NCI-H460 (cell line): ENCODE results near the gene NXN. TPM values are rescaled to one million over a fixed set of nuclear protein-coding genes. Genes with fewer than 3 reads are reported as not detected.
"Not testable (repeated sequence)": the region's sequence is repeated elsewhere in the genome, so short reads cannot be mapped to it uniquely, and the experiment has no call there.

ENCODE experiments used
- DNase-seq: peaks from one replicate; pipeline ENCODE4 v3.0.0-alpha.2; 2016; ENCODE audit warnings: low read depth; ENCODE audit errors: extremely low read depth
- total RNA-seq: library from RNA; depleted of rRNA; stranded (reverse); fragments of >200 nt; shearing (Covaris generic); gene quantifications from 2 replicates; pipeline ENCODE4 v1.2.3, GENCODE V29; 2014

Gene NXN
- total RNA-seq, 1 experiment from 2014 or later: 12.3 TPM

DNA sequence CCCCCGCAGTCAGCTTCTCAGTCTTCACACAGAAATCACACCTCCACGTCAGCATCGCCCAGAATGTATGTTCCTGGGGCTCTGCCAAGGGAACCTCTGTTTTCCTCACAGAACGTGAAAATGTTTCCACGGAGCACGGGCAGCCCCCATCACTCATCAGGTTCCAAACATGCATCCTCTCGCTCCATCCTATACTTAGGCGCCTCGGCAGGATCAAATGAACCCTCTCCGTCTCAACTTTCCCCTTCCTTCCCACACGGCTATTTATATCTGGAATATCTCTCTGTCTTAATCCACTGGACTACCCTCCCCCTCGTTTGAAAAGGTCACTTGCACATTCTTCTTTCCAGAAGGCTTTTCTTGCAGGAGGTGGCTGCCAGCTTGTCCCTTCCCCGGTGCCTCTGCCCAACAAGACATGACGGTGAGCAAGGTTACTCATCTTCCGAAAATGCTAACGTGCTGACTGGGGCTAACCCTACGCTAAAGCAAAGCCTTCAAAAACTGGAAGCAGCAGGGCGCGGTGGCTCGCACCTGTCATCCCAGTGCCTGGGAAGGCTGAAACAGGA is 21.6 kb downstream of the NXN start:
- DNase-seq: no peak

DNA sequence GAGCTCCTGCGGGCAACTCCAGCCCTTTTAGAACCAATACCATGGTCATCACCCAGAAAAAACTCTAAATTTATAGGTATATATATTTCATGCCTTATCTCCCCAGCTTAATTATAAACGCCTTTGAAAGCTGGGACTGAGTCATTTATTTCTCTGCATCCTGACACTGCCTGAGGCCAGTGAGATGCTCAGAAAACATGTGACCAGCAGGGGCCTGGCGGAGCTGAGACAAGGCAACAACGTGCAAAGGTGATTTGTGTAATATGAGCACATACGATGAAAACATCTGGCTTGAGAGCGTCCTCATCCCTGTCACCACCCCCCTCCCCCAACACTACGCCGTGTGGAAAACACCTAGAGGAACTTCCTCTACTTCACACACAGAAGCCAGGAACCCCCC is 22.7 kb downstream of the NXN start:
- DNase-seq: no peak

DNA sequence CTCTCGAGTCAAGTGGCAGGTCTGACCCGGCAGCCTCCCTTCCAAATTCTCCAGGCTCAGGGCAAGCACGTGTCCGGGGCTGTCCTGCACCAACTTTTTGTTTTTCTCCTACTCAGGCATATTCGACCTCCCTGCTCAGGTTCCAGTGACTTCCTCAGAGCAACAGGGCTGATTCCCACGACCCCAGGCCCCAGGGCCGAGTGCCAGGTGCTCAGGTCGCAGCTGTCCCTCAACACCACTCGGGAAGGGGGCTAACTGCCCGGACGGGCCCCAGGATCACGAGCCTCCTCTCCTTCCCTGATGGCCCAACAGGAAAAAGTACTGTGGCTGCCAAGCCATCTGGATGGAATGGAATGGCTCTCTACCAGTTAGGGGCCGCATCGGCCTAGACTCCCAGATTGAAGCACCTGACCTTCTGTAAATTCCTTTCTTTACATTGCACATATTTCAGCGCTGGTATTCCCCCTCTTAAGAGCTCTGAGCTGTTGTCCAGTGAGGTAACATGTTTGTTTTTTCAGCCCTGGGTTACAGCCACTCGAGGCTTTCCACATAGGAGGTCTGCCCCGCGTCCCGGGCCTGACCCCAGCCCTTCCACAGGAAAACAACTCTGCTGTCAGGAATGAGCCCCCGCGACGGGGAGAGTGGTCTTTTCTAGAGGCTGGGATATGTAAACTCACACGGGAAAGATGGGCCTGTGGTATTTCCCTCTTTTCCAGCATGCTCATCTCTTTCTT is 25.0 kb downstream of the NXN start:
- DNase-seq: no peak

DNA sequence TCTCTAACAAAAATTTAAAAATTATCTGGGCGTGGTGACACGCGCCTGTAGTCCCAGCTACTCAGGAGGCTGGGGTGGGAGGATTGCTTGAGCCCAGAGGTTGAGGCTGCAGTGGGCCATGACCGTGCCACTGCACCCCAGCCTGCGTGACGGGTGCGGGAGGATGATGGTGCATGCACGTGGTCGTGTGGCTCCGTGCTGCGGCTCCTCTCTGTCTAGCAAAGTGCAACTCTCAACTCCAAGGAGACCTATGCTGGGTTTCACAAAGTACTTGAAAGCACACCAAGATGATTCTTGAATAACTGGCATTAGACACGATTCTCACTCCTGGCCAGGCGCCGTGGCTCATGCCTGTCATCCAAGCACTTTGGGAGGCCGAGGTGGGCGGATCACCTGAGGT is 25.8 kb downstream of the NXN start:
- DNase-seq: no peak

DNA sequence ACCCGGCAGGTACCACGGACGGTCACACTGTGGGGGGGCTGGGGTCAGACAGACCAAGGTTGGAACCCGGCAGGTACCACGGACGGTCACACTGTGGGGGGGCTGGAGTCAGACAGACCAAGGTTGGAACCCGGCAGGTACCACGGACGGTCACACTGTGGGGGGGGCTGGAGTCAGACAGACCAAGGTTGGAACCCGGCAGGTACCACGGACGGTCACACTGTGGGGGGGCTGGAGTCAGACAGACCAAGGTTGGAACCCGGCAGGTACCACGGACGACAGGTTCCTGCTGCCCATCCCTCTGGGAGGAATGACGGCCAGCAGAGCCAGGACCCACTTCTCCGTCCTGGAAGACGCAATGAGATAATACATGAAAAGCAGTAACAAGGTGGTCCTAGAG is 27.0 kb downstream of the NXN start:
- DNase-seq: not testable (repeated sequence)

DNA sequence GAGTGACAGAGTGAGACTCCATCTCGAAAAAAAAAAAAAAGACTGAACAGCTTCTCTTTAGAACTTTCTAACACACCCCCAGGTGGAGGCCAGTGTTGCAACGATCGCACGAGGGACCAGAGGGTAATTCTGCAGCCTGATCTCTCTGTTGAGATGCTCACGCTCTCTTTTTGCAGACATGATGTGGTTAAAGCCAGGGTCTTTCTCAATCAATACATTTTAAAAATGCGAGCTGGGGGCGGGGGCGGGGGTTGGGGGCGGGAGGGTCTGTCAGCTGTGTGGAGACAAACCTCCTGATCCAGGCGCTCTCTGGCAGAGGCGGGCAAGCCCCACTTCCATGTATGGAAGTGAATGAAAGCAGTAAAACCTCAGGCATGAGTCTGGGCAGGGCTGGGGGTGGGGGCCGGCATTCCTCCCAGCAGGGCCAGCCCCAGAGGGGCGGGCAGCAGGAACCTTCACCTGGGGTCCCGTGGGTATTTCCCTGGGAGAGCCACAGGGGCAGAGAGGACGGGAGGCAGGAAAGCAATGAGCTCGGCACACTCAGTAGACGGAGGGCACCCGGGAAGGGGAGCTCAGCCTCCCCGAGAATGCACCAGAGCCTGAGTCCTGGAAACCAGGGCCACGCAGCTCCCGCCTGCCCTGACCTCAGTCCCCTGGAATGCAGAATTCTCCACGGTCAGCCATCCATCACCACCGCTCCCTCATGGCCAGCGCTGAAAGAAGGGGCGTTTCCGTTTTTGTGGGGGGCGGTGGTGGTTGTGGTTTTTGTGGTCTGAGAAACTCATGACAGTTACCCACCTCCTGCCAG is 28.0 kb downstream of the NXN start:
- DNase-seq: no peak

DNA sequence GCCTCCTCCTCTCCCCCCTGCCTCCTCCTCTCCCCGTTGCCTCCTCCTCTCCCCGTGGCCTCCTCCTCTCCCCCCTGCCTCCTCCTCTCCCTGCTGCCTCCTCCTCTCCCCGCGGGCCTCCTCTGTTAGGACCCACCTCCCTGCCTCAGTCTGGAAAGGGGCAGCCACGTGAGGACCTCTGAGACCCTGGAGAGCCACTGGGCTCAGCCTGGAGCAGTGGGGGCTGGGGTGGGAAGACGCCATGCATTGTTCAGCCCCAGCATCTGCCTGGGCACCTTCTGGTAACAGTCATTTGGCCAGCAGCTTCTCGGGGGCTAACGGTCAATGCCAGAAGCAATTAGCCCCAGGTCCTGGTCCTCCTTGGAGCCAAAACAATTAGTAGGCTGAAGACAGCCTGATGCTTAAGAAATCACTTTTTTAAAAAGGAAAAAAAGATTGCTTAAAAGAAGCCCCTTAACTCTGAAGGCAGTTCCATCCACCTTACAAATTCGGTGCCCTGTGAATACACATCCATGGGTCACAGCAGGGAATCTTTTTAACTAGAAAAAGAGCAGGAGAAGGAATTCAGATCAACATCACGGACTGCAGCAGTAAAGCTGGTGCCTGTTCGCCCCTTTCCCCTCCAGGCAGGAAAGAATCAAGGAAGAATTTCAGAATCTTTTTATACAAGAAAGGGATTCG is 29.8 kb downstream of the NXN start:
- DNase-seq: no peak

DNA sequence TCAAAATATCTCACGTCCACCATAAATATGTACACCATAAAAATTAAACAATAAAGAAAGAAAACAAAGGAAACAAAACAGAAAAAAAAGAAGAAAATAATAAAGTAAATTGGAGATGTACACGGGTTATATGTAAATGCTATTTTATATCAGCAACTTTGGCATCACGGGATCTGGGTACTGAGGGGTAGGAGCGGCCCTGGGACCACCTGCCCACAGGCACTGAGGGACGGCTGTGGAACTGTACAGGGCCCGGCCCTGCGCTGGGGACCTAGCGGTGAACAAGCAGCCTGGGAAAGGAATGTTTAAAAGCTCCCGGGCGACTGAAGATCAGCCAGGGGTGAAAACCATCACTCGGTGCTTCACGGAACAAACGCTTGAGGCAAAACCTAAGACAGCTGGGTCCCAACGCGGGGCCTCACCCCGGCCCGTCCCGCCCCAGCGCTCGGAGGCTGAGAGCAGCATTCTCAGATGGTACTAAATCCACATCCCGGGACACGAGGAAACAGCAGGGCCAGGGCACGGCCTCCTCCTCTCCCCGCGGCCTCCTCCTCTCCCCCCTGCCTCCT is 31.2 kb downstream of the NXN start:
- no peak for DNase-seq

DNA sequence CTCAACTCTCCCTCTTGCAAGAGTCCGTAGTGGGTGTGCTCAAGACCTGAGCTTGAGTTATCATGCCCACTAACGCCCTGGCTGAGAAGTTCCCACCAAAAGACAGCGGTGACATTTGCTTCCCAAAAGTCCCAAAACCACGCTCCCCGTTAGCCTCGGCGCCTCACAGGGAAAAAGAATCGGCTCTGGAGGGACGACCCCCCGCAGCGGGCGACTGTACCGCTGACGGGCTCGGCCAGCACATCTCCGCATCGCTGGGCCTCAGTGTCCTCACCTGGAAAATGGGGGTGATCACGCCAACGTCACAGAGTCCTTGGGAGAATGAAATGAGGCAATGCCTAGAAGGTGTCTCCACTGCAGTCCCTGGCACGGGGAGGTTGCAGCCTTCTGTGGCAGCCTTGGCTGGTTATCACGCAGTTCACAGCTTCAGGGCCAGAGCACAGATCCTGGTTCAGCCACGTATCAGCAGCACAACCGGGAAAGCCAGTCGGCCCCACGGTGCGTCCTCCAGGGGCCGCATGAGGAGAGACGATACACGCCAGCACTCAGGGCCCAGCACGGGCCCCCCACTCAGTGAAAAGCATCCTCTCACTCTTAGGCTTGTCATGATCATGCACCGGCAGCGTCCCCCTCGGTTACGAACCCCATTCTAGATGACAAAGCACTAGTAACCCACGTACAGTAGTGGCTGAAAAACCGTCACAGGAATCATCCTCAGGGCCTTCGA is 32.9 kb downstream of the NXN start:
- DNase-seq: no peak

DNA sequence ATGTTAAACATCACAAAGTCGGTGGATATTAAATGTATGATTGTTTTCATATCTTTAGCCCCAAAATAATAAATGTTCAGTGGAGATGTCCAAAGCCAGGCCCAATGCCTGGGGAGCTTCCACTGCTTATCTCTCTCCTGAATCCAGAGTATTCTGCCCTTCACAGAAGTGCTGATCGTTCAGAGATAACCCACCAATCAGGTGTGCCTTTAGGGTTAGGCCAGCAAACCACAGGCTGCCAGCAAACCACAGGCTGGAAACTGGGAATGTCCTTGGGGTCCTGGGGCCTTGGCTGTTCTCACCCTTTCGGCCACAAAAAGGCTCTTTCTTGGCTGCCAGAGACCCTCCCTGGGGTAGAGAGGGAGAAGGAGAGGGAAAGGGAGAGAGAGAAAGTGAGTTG is 33.9 kb downstream of the NXN start:
- no peak for DNase-seq

DNA sequence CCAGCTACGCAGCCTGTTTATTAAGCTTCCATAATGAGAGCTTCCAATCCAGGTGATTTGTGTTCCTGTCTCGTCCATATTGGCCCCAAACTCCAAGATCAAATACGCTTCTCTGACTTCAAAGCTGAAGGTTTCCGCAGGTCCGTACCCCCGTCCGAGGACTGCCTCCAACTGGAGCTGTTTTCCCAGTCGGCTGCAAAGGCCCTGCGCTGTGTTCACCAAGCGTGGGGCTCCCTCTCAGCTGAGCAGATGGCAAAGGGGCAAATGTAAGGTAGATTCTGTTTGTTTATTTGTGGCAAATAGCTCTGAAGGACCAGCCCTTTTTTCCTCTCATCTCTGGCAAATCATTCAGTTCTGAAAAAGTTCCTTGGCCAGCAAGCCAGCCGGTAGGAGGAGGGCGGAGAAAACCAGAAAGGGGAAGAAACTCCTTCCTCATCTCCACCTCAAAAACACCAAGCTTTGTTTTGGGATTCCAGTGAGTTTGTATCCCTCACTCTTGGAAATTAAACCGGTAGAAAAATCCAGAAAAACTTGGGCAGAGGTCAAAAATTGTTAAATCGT is 35.2 kb downstream of the NXN start:
- no peak for DNase-seq

DNA sequence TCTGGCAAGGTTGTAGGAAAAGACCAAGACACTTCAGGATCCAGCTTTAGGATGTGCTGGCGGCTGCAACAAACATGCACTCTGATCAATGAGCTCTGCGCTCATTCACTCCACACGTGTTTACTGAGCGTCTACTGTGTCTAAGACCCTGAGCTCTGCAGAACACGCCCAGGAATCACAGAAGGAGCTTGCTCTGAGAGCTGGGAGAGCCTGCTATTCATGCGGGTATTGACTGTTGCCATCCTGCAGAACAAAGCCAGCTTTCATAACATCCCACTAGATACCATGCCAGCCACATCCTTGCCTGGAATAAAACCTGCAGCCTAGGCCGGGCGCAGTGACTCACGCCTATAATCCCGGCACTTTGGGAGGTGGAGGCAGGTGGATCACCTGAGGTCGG is 44.1 kb downstream of the NXN start:
- DNase-seq: no peak

DNA sequence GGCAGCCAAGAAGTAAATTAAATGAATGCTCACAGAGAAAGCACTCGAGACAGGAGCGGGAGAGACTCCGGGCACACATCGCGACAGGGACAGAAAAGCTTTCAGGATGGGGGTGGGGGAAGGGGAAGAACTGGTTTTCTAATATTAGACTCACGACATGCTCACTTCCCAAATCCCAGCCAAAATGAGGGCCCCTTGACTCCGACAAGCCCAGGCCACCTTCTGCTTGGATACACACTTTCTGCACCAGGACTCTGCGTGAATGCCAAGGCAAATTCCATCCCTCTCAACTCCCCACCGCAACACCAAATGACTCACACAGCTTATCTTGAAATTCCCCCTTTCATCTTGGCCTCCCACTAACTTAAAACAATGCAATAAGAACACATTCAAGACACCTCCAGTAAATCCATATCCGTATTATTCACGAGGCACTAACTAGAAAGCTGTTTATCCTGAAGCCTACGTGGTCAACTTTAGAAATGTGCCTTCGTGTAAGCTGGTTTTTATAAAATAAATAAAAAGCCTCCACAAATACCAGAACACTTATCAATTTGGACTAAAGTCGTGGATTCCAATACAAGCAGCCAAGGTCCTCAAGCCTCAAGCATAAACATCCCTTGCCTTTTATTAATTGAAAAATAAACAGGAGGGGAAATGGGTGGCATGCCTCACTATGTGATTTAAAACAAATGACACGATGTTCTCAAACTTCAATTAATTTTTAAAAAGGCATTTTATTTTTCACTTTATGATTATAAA is 46.1 kb downstream of the NXN start:
- no peak for DNase-seq

DNA sequence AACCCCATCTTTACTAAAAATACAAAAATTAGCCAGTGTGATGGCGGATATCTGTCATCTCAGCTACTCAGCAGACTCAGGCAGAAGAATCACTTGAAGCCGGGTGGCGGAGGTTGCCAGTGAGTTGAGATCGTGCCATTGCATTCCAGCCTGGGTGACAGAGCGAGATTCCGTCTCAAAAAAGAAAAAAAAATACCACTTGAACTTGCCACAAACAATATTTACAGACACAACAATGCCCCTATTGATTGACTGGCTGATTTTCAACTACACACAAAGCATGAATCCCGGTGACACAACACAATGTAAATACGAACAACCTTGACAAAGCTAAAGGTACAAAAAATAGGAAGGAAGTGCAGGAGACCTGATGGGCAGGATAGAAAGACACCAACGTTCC is 49.3 kb downstream of the NXN start:
- DNase-seq: no peak

DNA sequence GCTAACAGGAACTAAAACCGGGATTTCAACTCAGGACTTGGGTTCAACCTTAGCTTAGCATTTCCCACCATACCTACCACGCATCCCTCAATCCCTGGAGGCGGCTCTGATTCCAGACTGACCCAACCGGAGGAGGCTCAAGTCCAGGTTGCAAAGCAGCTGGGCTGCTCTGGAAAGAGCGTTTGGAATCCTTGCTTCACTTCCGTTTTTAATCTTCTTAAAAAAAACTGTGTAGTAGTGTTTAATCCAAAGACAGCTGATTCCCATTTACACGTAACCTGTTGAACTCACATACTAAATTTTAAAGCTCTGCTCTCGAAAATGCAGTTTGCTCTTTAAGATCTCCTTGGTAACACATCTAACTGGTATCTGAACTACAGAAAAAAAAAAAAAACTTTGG is 50.0 kb downstream of the NXN start:
- DNase-seq: no peak

DNA sequence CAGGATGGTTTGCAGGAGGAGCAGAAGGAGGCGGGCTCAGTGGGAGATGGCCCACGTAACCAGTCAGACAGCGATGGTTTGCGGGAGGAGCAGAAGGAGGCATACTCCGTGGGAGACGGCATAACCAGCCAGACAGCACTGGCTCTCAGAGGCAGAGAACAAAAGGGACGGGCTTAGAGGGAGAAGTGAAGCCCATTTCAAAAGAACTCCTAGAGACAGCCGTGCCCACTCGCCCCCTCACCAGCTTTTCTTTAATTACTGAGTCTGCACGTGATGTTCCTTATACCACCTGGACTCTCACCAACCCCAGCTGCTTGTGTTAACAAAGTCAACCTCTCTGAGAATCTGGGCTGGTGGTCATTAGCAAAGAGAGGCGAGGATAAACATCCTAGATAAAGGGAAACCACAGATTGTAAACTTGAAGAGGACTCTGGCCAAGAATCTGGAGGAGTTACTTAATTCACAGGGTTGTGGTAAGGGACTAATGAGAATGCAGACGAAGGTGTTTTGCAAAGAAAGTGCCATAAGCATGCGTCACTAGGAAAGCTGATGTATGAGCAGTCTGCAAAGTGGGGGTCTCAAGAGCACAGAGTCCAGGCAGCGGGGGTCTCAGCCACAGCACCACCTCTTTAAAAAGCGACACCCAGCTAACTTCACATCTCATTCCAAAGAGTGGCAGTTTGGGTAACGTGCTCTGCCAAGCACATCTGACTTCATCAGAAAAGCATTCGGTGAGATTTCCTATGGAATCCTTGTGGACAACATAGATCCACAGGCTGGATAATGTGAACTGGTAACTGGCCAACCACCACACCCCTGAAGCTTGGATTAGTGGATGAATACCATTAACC is 51.7 kb downstream of the NXN start:
- DNase-seq: peak; percentile 51

DNA sequence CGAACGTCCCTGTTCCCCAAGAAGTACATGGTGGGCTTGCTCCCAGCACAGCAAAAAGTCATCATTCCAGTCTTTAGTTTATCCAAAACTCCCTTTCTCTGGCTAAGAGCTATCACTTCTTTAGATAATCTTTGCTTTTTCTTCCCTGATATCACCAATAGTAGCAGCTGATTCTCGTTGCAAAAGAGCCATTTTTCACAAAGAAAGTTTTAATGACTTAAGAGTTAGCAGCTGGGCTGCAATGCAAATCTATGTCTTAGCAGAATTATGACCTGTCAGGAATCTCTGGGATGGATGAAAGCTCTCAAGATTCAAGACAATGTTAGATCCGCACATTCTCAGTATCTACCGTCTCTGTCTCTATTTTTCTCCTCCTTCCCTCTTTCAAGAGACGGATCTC is 53.8 kb downstream of the NXN start:
- no peak for DNase-seq

DNA sequence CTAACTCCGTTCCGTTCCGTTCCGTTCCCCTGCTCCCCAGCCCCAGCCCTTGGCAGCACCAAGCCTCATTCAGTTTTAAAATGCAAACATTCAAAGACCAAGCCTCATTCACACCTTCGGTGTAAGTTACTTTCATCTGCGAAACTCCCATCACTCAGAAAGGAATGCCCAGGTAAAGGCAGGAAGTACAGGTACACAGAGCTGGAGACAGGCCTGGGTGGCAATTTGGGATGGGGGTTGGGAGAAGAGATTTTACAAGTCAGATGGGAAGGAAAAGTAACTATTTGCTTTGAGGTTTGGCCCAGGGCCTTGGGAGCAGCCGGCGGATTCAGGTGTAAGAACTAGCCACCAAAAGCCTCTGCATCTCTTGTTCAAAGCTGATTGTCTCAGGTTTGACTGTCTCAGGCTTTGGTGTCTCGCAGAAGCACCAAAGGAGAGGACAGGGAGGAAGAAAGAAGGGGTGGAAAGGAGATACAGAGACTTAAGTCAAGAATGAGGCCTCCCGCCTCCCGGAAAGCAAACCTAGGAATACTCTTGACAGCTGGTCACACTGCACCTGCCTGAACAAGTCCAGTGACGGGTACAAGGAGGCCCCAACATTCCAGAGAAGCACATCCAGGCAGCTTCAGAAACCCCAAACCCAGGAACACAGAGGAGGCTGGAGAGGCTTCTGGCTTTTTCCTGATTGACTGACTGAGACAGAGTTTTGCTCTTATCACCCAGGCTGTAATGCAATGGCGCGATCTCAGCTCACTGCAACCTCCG is 54.7 kb downstream of the NXN start:
- DNase-seq: no peak
